Activated CD4-positive, alpha-beta T cell treated with anti-CD3 and anti-CD28 coated beads, Interleukin-2, amount 10 ng/mL, durations not matched to agents 7 days and 5 days (primary cell): Measurements from ENCODE around the gene ZNF146. TPM values are rescaled to one million over a fixed set of nuclear protein-coding genes. Genes with fewer than 3 reads are reported as not detected.
"Not testable (repeated sequence)": the region's sequence is repeated elsewhere in the genome, so short reads cannot be mapped to it uniquely, and the experiment has no call there.

ENCODE experiments used
- CTCF ChIA-PET: fragments of 350-600 bp; sonication (Branson Sonifier 250); formaldehyde crosslinking; loops from one replicate; lab custom pipeline; 2021; ENCODE audit warnings: antibody characterized with exemption; lab: Charles Lee
- POLR2A ChIA-PET: fragments of 350-600 bp; sonication (Branson Sonifier 250); formaldehyde crosslinking; loops from one replicate; lab custom pipeline; 2021; ENCODE audit warnings: antibody characterized with exemption; lab: Charles Lee
- DNase-seq: peaks from one replicate; pipeline ENCODE4 v3.0.0-alpha.2; 2020
- H3K27ac Mint-ChIP-seq: one replicate; pipeline ENCODE4 v1.8.0; 2021; ENCODE audit warnings: mild to moderate bottlenecking, moderate library complexity, mixed read lengths
- H3K27me3 Mint-ChIP-seq: one replicate; pipeline ENCODE4 v1.8.0; 2021; ENCODE audit warnings: mixed read lengths
- H3K36me3 Mint-ChIP-seq: one replicate; pipeline ENCODE4 v1.8.0; 2021; ENCODE audit warnings: low read depth, mixed read lengths
- H3K4me1 Mint-ChIP-seq: one replicate; pipeline ENCODE4 v1.8.0; 2021; ENCODE audit warnings: mixed read lengths
- H3K4me3 Mint-ChIP-seq: one replicate; pipeline ENCODE4 v1.8.0; 2021; ENCODE audit warnings: mild to moderate bottlenecking, moderate library complexity, mixed read lengths
- H3K9me3 Mint-ChIP-seq: one replicate; pipeline ENCODE4 v1.8.0; 2021; ENCODE audit warnings: mixed read lengths
- total RNA-seq, 2 experiments: library from RNA; stranded (reverse); gene quantifications; one replicate each; pipeline ENCODE4 v1.2.3, GENCODE V29; 2021

The ZNF146 gene
- total RNA-seq, 2 experiments from 2014 or later = 59.5 to 65.0 TPM

DNA sequence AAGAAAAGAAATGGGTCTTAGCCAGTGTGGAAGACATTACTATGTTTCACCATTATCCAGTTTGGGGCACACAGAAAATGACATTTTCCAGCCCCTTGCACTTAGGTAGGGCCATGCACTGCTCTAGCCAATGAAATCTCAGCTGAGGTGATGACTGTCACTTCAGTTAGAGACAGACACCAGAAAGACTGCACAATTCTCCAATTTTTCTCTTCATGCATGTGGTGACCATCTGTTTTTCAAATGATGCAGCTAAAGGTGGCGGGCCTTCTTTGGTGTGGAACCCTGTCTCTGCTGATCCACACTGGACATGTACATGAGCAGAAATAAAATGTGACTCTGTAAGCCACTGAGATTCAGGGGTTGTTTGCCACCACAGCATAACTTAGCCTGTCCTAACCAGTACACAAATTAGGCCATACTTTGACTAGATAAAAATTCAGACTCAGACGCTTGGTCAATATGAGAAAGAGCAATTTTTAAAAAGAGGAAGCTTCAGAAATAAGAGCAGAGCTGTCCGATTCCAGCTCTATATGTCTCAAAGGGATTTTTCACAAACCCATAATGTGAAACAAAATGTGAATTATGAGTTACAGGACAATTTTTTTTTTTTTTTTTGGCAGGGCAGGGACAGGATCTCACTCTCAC lies 7.2 kb upstream of the ZNF146 start:
- H3K9me3 Mint-ChIP-seq = no peaks in the 10 kb centered on the region
- H3K36me3 Mint-ChIP-seq = peaks cover 2% of the 10 kb centered on the region
- no peaks in the 10 kb centered on the region for H3K27me3 Mint-ChIP-seq
- H3K27ac Mint-ChIP-seq = no peak overlapping the region
- DNase-seq = no peak
- H3K4me1 Mint-ChIP-seq = no peaks in the 10 kb centered on the region
- ChIA-PET CTCF (interaction anchor here (0.6 to 1.8 kb wide), 2 partner anchors 38 to 80 kb away, joined by 4 to 13 read pairs; no protein-coding TSS in a partner anchor), POLR2A (no interaction called here)
- no peak overlapping the region for H3K4me3 Mint-ChIP-seq

- Mint-ChIP-seq H3K27me3 (no peaks in the 10 kb centered on the region), H3K4me3 (no peak overlapping the region), H3K9me3 (no peaks in the 10 kb centered on the region), H3K36me3 (peaks cover 2% of the 10 kb centered on the region), H3K27ac (no peak overlapping the region), H3K4me1 (peaks cover 2% of the 10 kb centered on the region)
- ChIA-PET CTCF (interaction anchor here (1.8 kb wide), 1 partner anchor 81 kb away, joined by 13 read pairs; no protein-coding TSS in a partner anchor), POLR2A (no interaction called here)
- DNase-seq = no peak
Measured at GRCh38 chr19:36209372-36209771, 5.5 kb upstream of the ZNF146 start.

DNA sequence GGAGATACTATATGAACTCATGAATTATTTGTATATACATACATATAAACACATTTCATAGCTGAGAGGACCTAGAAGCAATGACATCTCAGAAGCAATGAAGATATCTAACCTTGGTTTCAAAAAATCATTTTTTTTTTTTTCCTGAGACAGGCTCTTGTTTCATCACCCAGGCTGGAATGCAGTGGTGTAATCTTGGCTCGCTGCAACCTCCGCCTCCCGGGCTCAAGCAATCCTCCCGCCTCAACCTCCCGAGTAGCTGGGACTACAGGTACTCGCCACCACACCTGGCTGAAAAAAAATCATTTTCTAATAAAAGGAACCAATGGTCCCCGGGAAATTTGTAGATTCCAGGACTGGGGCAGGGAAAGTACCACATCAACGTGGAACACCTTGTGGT lies 4.4 kb upstream of the ZNF146 start:
- POLR2A ChIA-PET = interaction anchor here (0.7 kb wide), 1 partner anchor 31 kb away, joined by 3 read pairs; no protein-coding TSS in a partner anchor
- CTCF ChIA-PET = interaction anchor here (0.8 kb wide), 1 partner anchor 82 kb away, joined by 6 read pairs; no protein-coding TSS in a partner anchor

DNA sequence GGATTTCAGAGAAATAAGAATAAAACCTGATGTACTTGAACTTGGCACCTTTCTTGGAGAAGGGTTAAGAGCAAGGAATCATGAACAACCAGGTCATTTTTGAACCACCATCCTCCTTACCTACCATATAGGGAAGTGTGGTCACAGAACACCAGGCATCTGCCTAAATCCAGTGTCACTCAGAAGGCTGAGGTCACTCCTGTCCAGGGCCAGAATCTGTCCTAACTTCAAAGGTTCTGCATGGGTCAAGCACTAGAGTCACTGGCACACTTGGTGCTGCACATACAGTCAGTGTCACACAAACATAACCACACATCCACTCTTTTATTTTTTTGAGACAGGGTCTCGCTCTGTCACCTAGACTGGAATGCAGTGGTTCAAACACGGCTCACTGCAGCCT lies 2.0 kb upstream of the ZNF146 start:
- peaks cover 16% of the 10 kb centered on the region for H3K36me3 Mint-ChIP-seq
- POLR2A ChIA-PET = no interaction called here
- no peaks in the 10 kb centered on the region for H3K27me3 Mint-ChIP-seq
- CTCF ChIA-PET = no interaction called here
- peak overlapping the region; percentile 20 for H3K4me3 Mint-ChIP-seq
- no peak for DNase-seq
- H3K9me3 Mint-ChIP-seq = no peaks in the 10 kb centered on the region
- H3K4me1 Mint-ChIP-seq = peaks cover 13% of the 10 kb centered on the region
- H3K27ac Mint-ChIP-seq = peak overlapping the region; percentile 71

More for the DNA sequence above, 4.4 kb upstream of the ZNF146 start:
- Mint-ChIP-seq H3K4me3 (no peak overlapping the region), H3K27ac (no peak overlapping the region), H3K9me3 (no peaks in the 10 kb centered on the region), H3K27me3 (no peaks in the 10 kb centered on the region), H3K4me1 (peaks cover 2% of the 10 kb centered on the region), H3K36me3 (peaks cover 2% of the 10 kb centered on the region)
- DNase-seq = no peak

- Mint-ChIP-seq H3K27ac (no peak overlapping the region), H3K4me1 (peaks cover 23% of the 10 kb centered on the region), H3K36me3 (peaks cover 35% of the 10 kb centered on the region), H3K4me3 (no peak overlapping the region), H3K9me3 (peaks cover 10% of the 10 kb centered on the region), H3K27me3 (no peaks in the 10 kb centered on the region)
- DNase-seq = peak; percentile 7
- CTCF ChIA-PET = interaction anchor here (0.6 to 1.8 kb wide), 5 partner anchors 9 to 557 kb away, joined by 3 to 11 read pairs (median 4); partner anchors contain the start of gene ZNF850
- POLR2A ChIA-PET = interaction anchor here (0.5 to 0.6 kb wide), 2 partner anchors 201 to 1538 kb away, joined by 3 to 5 read pairs; partner anchors contain the start of gene SCGB2B2
Measured at GRCh38 chr19:36215276-36216123, 594 bp downstream of the ZNF146 start.

DNA sequence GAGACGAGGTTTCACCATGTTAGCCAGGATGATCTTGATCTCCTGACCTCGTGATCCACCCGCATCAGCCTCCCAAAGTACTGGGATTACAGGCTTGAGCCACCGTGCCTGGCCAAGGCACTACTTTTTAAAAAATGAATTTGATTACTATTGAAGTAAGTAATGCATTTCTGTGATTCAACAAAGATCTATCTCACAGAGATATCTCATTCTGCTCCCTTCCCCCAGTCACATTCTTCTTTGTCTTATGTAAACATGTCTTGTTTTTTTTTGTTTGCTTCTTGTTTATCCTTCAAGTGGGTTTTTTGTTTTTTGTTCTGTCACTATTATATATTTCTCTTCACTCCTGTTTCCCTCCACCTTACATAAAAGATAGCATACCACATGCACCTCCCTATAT lies 6.6 kb downstream of the ZNF146 start:
- H3K27me3 Mint-ChIP-seq = no peaks in the 10 kb centered on the region
- ChIA-PET CTCF (no interaction called here), POLR2A (no interaction called here)
- no peak for DNase-seq
- peaks cover 33% of the 10 kb centered on the region for H3K4me1 Mint-ChIP-seq
- H3K9me3 Mint-ChIP-seq = peaks cover 29% of the 10 kb centered on the region
- no peak overlapping the region for H3K4me3 Mint-ChIP-seq
- no peak overlapping the region for H3K27ac Mint-ChIP-seq
- peaks cover 85% of the 10 kb centered on the region for H3K36me3 Mint-ChIP-seq

- DNase-seq = no peak
- H3K36me3 Mint-ChIP-seq = peaks cover 83% of the 10 kb centered on the region
- CTCF ChIA-PET = no interaction called here
- H3K9me3 Mint-ChIP-seq = peaks cover 30% of the 10 kb centered on the region
- POLR2A ChIA-PET = no interaction called here
- peaks cover 28% of the 10 kb centered on the region for H3K4me1 Mint-ChIP-seq
- H3K4me3 Mint-ChIP-seq = no peak overlapping the region
- H3K27ac Mint-ChIP-seq = no peak overlapping the region
- H3K27me3 Mint-ChIP-seq = no peaks in the 10 kb centered on the region
Measured at GRCh38 chr19:36222503-36222902, 7.6 kb downstream of the ZNF146 start.

DNA sequence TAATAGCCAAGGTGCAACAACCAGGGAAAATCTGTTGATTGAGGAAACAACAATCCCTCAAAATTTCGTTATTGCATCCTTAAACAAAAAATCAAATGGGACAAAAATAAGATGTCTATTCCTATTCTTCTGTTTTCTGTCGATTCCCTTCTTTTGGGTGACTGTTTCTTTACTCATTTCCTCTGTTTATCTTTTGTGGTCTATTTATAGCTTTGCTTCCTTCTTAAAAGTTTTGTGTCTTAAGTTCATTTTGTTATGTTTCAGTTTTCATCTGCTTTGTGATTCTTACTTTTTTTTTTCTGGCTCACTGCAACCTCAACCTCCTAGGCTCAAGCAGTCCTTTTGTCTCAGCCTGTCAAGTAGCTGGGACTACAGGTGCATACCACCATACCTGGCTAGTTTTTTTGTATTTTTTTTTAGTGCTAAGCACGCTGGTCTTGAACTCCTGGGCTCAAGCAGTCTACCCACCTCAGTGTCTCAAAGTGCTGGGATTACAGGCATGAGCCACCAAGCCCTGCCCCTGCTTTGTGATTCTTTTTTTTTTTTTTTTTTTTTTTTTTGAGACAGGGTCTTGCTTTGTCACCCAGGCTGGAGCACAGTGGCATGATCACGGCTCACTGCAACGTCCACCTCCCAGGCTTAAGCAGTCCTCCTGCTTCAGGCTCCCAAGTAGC lies 10.4 kb downstream of the ZNF146 start:
- Mint-ChIP-seq H3K27me3 (no peaks in the 10 kb centered on the region), H3K36me3 (peaks cover 88% of the 10 kb centered on the region), H3K9me3 (peaks cover 37% of the 10 kb centered on the region), H3K27ac (peak overlapping the region; percentile 61), H3K4me1 (peaks cover 18% of the 10 kb centered on the region), H3K4me3 (no peak overlapping the region)
- ChIA-PET CTCF (interaction anchor here (0.6 kb wide), 1 partner anchor 33 kb away, joined by 3 read pairs; no protein-coding TSS in a partner anchor), POLR2A (no interaction called here)
- no peak for DNase-seq

- POLR2A ChIA-PET, H3K27me3 Mint-ChIP-seq, H3K4me3 Mint-ChIP-seq, DNase-seq, CTCF ChIA-PET, H3K27ac Mint-ChIP-seq, H3K4me1 Mint-ChIP-seq: not testable (repeated sequence)
- peaks cover 67% of the 10 kb centered on the region for H3K9me3 Mint-ChIP-seq
- H3K36me3 Mint-ChIP-seq = peaks cover 95% of the 10 kb centered on the region
Measured at GRCh38 chr19:36233626-36234025, 18.7 kb downstream of the ZNF146 start.

DNA sequence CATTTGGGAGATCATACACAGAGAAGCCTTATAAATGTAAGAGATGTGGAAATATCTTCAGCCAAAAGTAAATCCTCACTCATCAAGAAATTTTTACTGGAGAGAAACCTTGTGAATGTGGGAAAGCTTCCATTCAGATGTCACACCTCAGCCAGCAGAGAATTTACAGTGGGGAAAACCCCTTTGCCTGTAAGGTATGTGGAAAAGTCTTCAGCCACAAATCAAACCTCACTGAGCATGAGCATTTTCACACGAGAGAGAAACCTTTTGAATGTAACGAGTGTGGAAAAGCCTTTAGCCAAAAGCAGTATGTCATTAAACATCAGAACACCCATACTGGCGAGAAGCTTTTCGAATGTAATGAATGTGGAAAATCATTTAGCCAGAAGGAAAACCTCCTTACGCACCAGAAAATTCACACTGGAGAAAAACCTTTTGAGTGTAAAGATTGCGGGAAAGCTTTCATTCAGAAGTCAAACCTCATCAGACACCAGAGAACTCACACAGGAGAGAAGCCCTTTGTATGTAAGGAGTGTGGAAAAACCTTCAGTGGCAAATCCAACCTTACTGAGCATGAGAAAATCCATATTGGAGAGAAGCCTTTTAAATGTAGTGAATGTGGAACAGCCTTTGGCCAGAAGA lies 21.5 kb downstream of the ZNF146 start:
- POLR2A ChIA-PET = interaction anchor here (0.6 kb wide), 1 partner anchor 16 kb away, joined by 3 read pairs; no protein-coding TSS in a partner anchor
- no peak overlapping the region for H3K4me3 Mint-ChIP-seq
- no peaks in the 10 kb centered on the region for H3K4me1 Mint-ChIP-seq
- peaks cover 81% of the 10 kb centered on the region for H3K36me3 Mint-ChIP-seq
- CTCF ChIA-PET = interaction anchor here (0.5 kb wide), 1 partner anchor 244 kb away, joined by 4 read pairs; no protein-coding TSS in a partner anchor
- H3K9me3 Mint-ChIP-seq = peaks cover 64% of the 10 kb centered on the region
- no peaks in the 10 kb centered on the region for H3K27me3 Mint-ChIP-seq
- H3K27ac Mint-ChIP-seq = no peak overlapping the region
- no peak for DNase-seq

GRCh38 chr19:36236946-36237310 lies 22.0 kb downstream of the ZNF146 start:
- Mint-ChIP-seq H3K4me1 (no peaks in the 10 kb centered on the region), H3K27me3 (no peaks in the 10 kb centered on the region), H3K36me3 (peaks cover 77% of the 10 kb centered on the region), H3K27ac (no peak overlapping the region), H3K4me3 (no peak overlapping the region), H3K9me3 (peaks cover 65% of the 10 kb centered on the region)
- CTCF ChIA-PET = interaction anchor here (0.5 kb wide), 1 partner anchor 244 kb away, joined by 4 read pairs; no protein-coding TSS in a partner anchor
- no peak for DNase-seq
- POLR2A ChIA-PET = interaction anchor here (0.6 kb wide), 1 partner anchor 16 kb away, joined by 3 read pairs; no protein-coding TSS in a partner anchor

DNA sequence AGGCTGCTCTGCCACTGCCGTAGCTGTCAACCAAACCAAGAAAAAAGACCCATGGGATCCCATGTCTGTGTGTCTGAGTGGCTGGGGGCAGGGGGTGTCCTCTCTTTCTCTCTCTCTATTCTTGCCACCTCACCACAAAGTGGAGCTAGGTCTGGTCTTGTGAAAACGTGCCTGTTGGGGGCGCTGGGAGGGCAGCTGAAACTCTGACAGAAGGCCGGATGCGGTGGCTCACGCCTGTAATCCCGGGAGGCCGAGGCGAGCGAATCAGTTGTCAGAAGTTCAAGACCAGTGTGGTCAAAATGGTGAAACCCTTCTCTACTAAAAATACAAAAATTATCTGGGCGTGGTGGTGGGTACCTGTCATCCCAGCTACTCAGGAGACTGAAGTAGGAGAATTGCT lies 29.2 kb downstream of the ZNF146 start:
- H3K36me3 Mint-ChIP-seq = peaks cover 16% of the 10 kb centered on the region
- ChIA-PET POLR2A (no interaction called here), CTCF (no interaction called here)
- peaks cover 52% of the 10 kb centered on the region for H3K9me3 Mint-ChIP-seq
- H3K27ac Mint-ChIP-seq = no peak overlapping the region
- peaks cover 5% of the 10 kb centered on the region for H3K27me3 Mint-ChIP-seq
- peaks cover 3% of the 10 kb centered on the region for H3K4me1 Mint-ChIP-seq
- no peak overlapping the region for H3K4me3 Mint-ChIP-seq
- no peak for DNase-seq
